ENCODE results near the gene KPTN.

Gene KPTN

GRCh38 chr19:47475465-47475864, 8.6 kb downstream of the KPTN start:
- no peak overlapping the region for H3K4me3 ChIP-seq (replicated peaks in 1 of 2; ENCODE audit: low read depth in 2 of 2, low read length in 2 of 2)
- TF ChIP-seq CTCF (IDR thresholded peaks at IDR 0.05; ENCODE audit: low read depth, low read length): no peak
- no peak for DNase-seq (ENCODE audit: low read depth in 2 of 2)

- TF ChIP-seq CTCF (IDR thresholded peaks at IDR 0.05; ENCODE audit: low read depth, low read length): no peak
Observed at GRCh38 chr19:47473336-47473735, 10.7 kb downstream of the KPTN start.

GRCh38 chr19:47471733-47472457, 12.1 kb downstream of the KPTN start, which contains the start of gene SLC8A2:
SLC8A2 (minus strand) TSS chr19:47471893; CDS start chr19:47466403, 5,490 bp downstream.
- no peak within 1 kb of the TSS for H3K4me3 ChIP-seq (replicated peaks in 1 of 2; ENCODE audit: low read depth in 2 of 2, low read length in 2 of 2)
- no peak for TF ChIP-seq CTCF (IDR thresholded peaks at IDR 0.05; ENCODE audit: low read depth, low read length)
- peak; percentile 57 to 85 for DNase-seq (ENCODE audit: low read depth in 2 of 2)

More at GRCh38 chr19:47473336-47473735, 10.7 kb downstream of the KPTN start:
- DNase-seq (ENCODE audit: low read depth in 2 of 2): no peak
- H3K4me3 ChIP-seq (replicated peaks in 1 of 2; ENCODE audit: low read depth in 2 of 2, low read length in 2 of 2): no peak overlapping the region

DNA sequence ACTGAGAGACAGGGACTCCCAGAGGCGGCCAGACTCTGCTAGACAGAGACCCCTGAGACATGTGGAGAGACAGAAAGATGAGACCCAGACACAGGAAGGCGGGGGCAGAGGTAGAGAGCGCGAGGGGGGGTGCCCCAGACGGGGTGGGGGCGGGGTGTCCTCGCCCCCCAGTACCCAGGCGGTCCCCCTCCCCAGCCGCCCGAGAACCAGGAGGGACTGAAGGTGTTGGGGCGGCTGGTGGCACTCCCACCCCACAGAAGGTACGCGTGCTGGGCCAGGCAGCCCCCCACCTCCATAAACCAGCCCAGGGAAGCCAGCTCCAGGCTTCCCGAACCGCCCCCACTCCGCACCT, 12.7 kb downstream of the KPTN start:
- no peak for DNase-seq (ENCODE audit: low read depth in 2 of 2)
- TF ChIP-seq CTCF (IDR thresholded peaks at IDR 0.05; ENCODE audit: low read depth, low read length): no peak

DNA sequence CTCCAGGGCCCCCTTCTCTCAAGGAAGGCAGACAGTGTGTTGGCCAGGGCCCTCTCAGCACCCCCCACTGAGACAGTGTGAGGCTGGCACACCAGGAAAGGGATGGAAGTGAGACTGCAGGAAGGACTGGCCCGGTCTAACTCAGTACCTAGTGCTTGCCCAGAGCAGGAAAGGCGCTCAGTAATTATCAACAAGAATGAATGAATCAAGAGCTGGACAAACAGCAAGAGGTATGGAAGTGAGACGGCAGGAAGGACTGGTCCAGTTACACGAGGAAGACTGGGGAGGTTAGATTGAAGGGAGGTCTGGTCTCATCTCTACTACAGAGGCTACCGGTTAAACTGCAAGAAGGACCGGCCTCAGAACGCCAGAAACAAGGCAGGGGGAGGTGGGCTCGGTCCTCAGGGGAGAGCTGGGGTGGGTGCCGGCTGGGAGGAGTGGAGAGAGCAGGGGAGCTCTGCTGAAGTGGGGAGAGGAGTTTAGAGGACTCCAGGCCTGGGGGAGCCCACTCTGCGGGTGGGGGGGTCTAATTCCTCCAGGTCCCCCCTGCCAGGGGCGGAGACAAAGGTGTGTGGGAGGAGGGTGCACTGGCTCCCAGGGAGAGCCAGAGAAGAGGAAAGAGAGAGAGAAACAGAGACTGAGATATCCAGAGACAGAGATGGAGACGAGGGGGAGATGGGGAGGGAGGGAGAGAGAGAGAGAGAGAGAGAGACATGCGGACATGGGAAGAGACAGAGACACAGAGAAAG, 13.4 kb downstream of the KPTN start:
- no peak overlapping the region for H3K4me3 ChIP-seq (replicated peaks in 1 of 2; ENCODE audit: low read depth in 2 of 2, low read length in 2 of 2)
- TF ChIP-seq CTCF (IDR thresholded peaks at IDR 0.05; ENCODE audit: low read depth, low read length): no peak
- no peak for DNase-seq (ENCODE audit: low read depth in 2 of 2)

More for the DNA sequence above, 12.7 kb downstream of the KPTN start:
- no peak overlapping the region for H3K4me3 ChIP-seq (replicated peaks in 1 of 2; ENCODE audit: low read depth in 2 of 2, low read length in 2 of 2)

GRCh38 chr19:47469719-47470118, 14.3 kb downstream of the KPTN start:
- DNase-seq (ENCODE audit: low read depth in 2 of 2): no peak
- no peak for TF ChIP-seq CTCF (IDR thresholded peaks at IDR 0.05; ENCODE audit: low read depth, low read length)
- H3K4me3 ChIP-seq (replicated peaks in 1 of 2; ENCODE audit: low read depth in 2 of 2, low read length in 2 of 2): no peak overlapping the region
